Glutamatergic neuron (in vitro differentiated cells): Measurements from ENCODE around the gene PRXL2A. TPM values are rescaled to one million over a fixed set of nuclear protein-coding genes. Genes with fewer than 3 reads are reported as not detected.

Experiments
- DNase-seq: peaks from one replicate; pipeline ENCODE4 v3.0.0; 2022
- H3K27ac Mint-ChIP-seq: one replicate; pipeline ENCODE4 v1.8.0; 2020; ENCODE audit warnings: mild to moderate bottlenecking, mixed read lengths, inconsistent platforms; ENCODE audit not compliant: unreplicated experiment
- H3K27me3 Mint-ChIP-seq: one replicate; pipeline ENCODE4 v1.8.0; 2020; ENCODE audit warnings: mild to moderate bottlenecking, moderate library complexity, mixed read lengths, inconsistent platforms; ENCODE audit not compliant: unreplicated experiment
- H3K36me3 Mint-ChIP-seq: one replicate; pipeline ENCODE4 v1.8.0; 2020; ENCODE audit warnings: mild to moderate bottlenecking, mixed read lengths, inconsistent platforms; ENCODE audit not compliant: unreplicated experiment
- H3K4me1 Mint-ChIP-seq: one replicate; pipeline ENCODE4 v1.8.0; 2020; ENCODE audit warnings: mild to moderate bottlenecking, low read depth, mixed read lengths, inconsistent platforms; ENCODE audit not compliant: unreplicated experiment
- H3K4me3 Mint-ChIP-seq: one replicate; pipeline ENCODE4 v1.8.0; 2020; ENCODE audit warnings: mild to moderate bottlenecking, mixed read lengths, inconsistent platforms; ENCODE audit not compliant: unreplicated experiment
- H3K9me3 Mint-ChIP-seq: one replicate; pipeline ENCODE4 v1.8.0; 2020; ENCODE audit warnings: mild to moderate bottlenecking, moderate library complexity, mixed read lengths, inconsistent platforms; ENCODE audit not compliant: unreplicated experiment
- CTCF ChIP-seq: fragments of 200-600 bp; sonication (generic); IDR thresholded peaks from one replicate; pipeline ENCODE4 v1.5.0; 2021; ENCODE audit not compliant: partially characterized antibody, unreplicated experiment
- total RNA-seq: library from RNA; stranded (reverse); fragmentation: NEBNext Ultra II Directional; extraction: Animal tissue kit (Norgen Biotek cat#: 25700); gene quantifications from one replicate; pipeline ENCODE4 v1.2.1, GENCODE V29; 2021; ENCODE audit not compliant: unreplicated experiment

The PRXL2A gene
- total RNA-seq, 1 donor from 2014 or later: 164 TPM

GRCh38 chr10:80405035-80405434, 3.3 kb upstream of the PRXL2A start:
- no peaks in the 10 kb centered on the region for H3K36me3 Mint-ChIP-seq
- H3K4me3 Mint-ChIP-seq: no peak overlapping the region
- peaks cover 24% of the 10 kb centered on the region for H3K4me1 Mint-ChIP-seq
- H3K27ac Mint-ChIP-seq: peak overlapping the region; percentile 65
- no peak for TF ChIP-seq CTCF
- peaks cover 8% of the 10 kb centered on the region for H3K9me3 Mint-ChIP-seq
- peaks cover 1% of the 10 kb centered on the region for H3K27me3 Mint-ChIP-seq
- no peak for DNase-seq

- H3K27me3 Mint-ChIP-seq: peaks cover 1% of the 10 kb centered on the region
- no peak for DNase-seq
- peaks cover 27% of the 10 kb centered on the region for H3K4me1 Mint-ChIP-seq
- TF ChIP-seq CTCF: no peak
- no peaks in the 10 kb centered on the region for H3K36me3 Mint-ChIP-seq
- H3K4me3 Mint-ChIP-seq: no peak overlapping the region
- peak overlapping the region; percentile 65 for H3K27ac Mint-ChIP-seq
- peaks cover 8% of the 10 kb centered on the region for H3K9me3 Mint-ChIP-seq
Measured at GRCh38 chr10:80405626-80406025, 2.7 kb upstream of the PRXL2A start.

GRCh38 chr10:80406204-80406603, 2.1 kb upstream of the PRXL2A start:
- DNase-seq: no peak
- H3K27ac Mint-ChIP-seq: peak overlapping the region; percentile 25
- H3K27me3 Mint-ChIP-seq: no peaks in the 10 kb centered on the region
- peaks cover 27% of the 10 kb centered on the region for H3K4me1 Mint-ChIP-seq
- peak overlapping the region; percentile 13 for H3K4me3 Mint-ChIP-seq
- TF ChIP-seq CTCF: no peak
- H3K36me3 Mint-ChIP-seq: no peaks in the 10 kb centered on the region
- peaks cover 8% of the 10 kb centered on the region for H3K9me3 Mint-ChIP-seq

GRCh38 chr10:80407812-80408241, 524 bp upstream of the PRXL2A start:
- no peaks in the 10 kb centered on the region for H3K27me3 Mint-ChIP-seq
- peak; percentile 23 for DNase-seq
- H3K4me3 Mint-ChIP-seq: peak overlapping the region; percentile 92
- H3K4me1 Mint-ChIP-seq: peaks cover 39% of the 10 kb centered on the region
- H3K27ac Mint-ChIP-seq: peak overlapping the region; percentile 79
- no peaks in the 10 kb centered on the region for H3K36me3 Mint-ChIP-seq
- no peak for TF ChIP-seq CTCF
- H3K9me3 Mint-ChIP-seq: peaks cover 8% of the 10 kb centered on the region

GRCh38 chr10:80409121-80409520, 770 bp downstream of the PRXL2A start:
- H3K4me3 Mint-ChIP-seq: peak overlapping the region; percentile 92
- TF ChIP-seq CTCF: no peak
- peak; percentile 30 for DNase-seq
- H3K36me3 Mint-ChIP-seq: no peaks in the 10 kb centered on the region
- H3K27ac Mint-ChIP-seq: peak overlapping the region; percentile 87
- H3K4me1 Mint-ChIP-seq: peaks cover 52% of the 10 kb centered on the region
- H3K27me3 Mint-ChIP-seq: peaks cover 4% of the 10 kb centered on the region
- peaks cover 8% of the 10 kb centered on the region for H3K9me3 Mint-ChIP-seq
